A549 (cell line): Measurements from ENCODE around the gene PSMD1. TPM values are rescaled to one million over a fixed set of nuclear protein-coding genes. Genes with fewer than 3 reads are reported as not detected.

Experiments used
- ATAC-seq, 2 experiments: fragments of 200-7000 bp in 1 of 2; fragments of >200 bp in 1 of 2; cut with Nextera tagmentation in 1 of 2; cut with Tn5 transposase in 1 of 2; 3 replicates each; pipeline versions ENCODE4 v1.8.0 to v1.9.1; 2018 to 2020; ENCODE audit warnings: mild to moderate bottlenecking in 1 of 2, moderate library complexity in 1 of 2
- CTCF ChIA-PET: fragments of 300-600 bp; sonication (Branson Sonifier 250); formaldehyde crosslinking; extraction: SDS; loops from one replicate; lab custom pipeline; 2021; ENCODE audit warnings: antibody characterized with exemption, inconsistent platforms; lab: Yijun Ruan, JAX
- POLR2A ChIA-PET: fragments of 350-600 bp; formaldehyde crosslinking; extraction: SDS; loops from one replicate; lab custom pipeline; 2021; ENCODE audit warnings: antibody characterized with exemption, inconsistent platforms; lab: Yijun Ruan, JAX
- DNase-seq, 2 experiments: peaks; one replicate each; pipeline versions ENCODE4 v3.0.0 to v3.0.0-alpha.2; 2011 to 2016; ENCODE audit warnings: low read depth in 1 of 2, low spot score in 1 of 2
- FAIRE-seq: peaks from 2 replicates; lab custom pipeline; 2011; peaks lifted over from hg19 to GRCh38; lab: Jason Lieb, UNC
- H3K27ac ChIP-seq, 2 experiments: fragments of >200 bp; sonication (Bioruptor Twin); formaldehyde crosslinking; 3 replicates each; pipeline ENCODE4 v1.5.1; 2016 to 2017
- H3K4me1 ChIP-seq: fragments of >200 bp; sonication (Bioruptor Twin); formaldehyde crosslinking; 3 replicates; pipeline ENCODE4 v1.6.1; 2016
- H3K4me2 ChIP-seq: fragments of >200 bp; sonication (Bioruptor Twin); formaldehyde crosslinking; 3 replicates; pipeline ENCODE4 v1.6.1; 2016
- H3K4me3 ChIP-seq: fragments of >200 bp; sonication (Bioruptor Twin); formaldehyde crosslinking; 3 replicates; pipeline ENCODE4 v1.5.1; 2016
- H3K9me3 ChIP-seq: fragments of >200 bp; sonication (Bioruptor Twin); formaldehyde crosslinking; 3 replicates; pipeline ENCODE4 v1.6.1; 2016
- BCL3 ChIP-seq: fragments of >200 bp; sonication (Bioruptor Twin); formaldehyde crosslinking; IDR thresholded peaks from 3 replicates; pipeline ENCODE4 v1.6.1; 2016
- BHLHE40 ChIP-seq: IDR thresholded peaks from 2 replicates; pipeline ENCODE4 v1.6.1; 2012; ENCODE audit warnings: low read depth, low read length, inconsistent platforms
- CBX2 ChIP-seq: fragments of 200-600 bp; sonication (generic); IDR thresholded peaks from 2 replicates; pipeline ENCODE4 v1.6.1; 2016; ENCODE audit warnings: low read depth, mild to moderate bottlenecking, borderline replicate concordance
- CBX8 ChIP-seq: fragments of 200-600 bp; sonication (generic); IDR thresholded peaks from 2 replicates; pipeline ENCODE4 v1.6.1; 2016
- CHD2 ChIP-seq: fragments of 150-350 bp; IDR thresholded peaks from 2 replicates; pipeline ENCODE4 v1.6.1; 2014; ENCODE audit warnings: low read length; ENCODE audit not compliant: partially characterized antibody
- ELK1 ChIP-seq: fragments of 150-350 bp; IDR thresholded peaks from 2 replicates; pipeline ENCODE4 v1.6.1; 2014; ENCODE audit warnings: low read depth, mild to moderate bottlenecking, low read length
- GATA3 ChIP-seq: IDR thresholded peaks from 2 replicates; pipeline ENCODE4 v1.6.1; 2012; ENCODE audit warnings: borderline replicate concordance
- HES2 ChIP-seq: fragments of >200 bp; sonication (Bioruptor Twin); formaldehyde crosslinking; IDR thresholded peaks from 2 replicates; pipeline ENCODE4 v1.6.1; 2016
- HEYL ChIP-seq: fragments of 250-450 bp; sonication (Bioruptor Pico); IDR thresholded peaks from 2 replicates; pipeline ENCODE4 v1.8.0; 2021; ENCODE audit warnings: mild to moderate bottlenecking, moderate library complexity
- HMGXB4 ChIP-seq: fragments of 250-450 bp; sonication (Bioruptor Pico); IDR thresholded peaks from 2 replicates; pipeline ENCODE4 v1.5.0; 2021; ENCODE audit warnings: mild to moderate bottlenecking, moderate library complexity, borderline replicate concordance
- HOXB13 ChIP-seq: fragments of 250-450 bp; sonication (Bioruptor Pico); IDR thresholded peaks from 2 replicates; pipeline ENCODE4 v1.5.0; 2020; ENCODE audit warnings: low read depth, mild to moderate bottlenecking, moderate library complexity
- HOXB5 ChIP-seq: fragments of 250-450 bp; sonication (Bioruptor Pico); IDR thresholded peaks from 2 replicates; pipeline ENCODE4 v1.5.0; 2020; ENCODE audit warnings: mild to moderate bottlenecking, moderate library complexity
- KDM5A ChIP-seq: fragments of 200-600 bp; sonication (generic); IDR thresholded peaks from 2 replicates; pipeline ENCODE4 v1.6.1; 2016; ENCODE audit warnings: antibody characterized with exemption, mild to moderate bottlenecking
- MAX ChIP-seq: IDR thresholded peaks from 2 replicates; pipeline ENCODE4 v1.6.1; 2012
- PBX3 ChIP-seq: IDR thresholded peaks from 2 replicates; pipeline ENCODE4 v1.6.1; 2012
- PHF8 ChIP-seq: fragments of 200-600 bp; sonication (generic); IDR thresholded peaks from 2 replicates; pipeline ENCODE4 v1.6.1; 2016; ENCODE audit warnings: low read depth, mild to moderate bottlenecking, antibody characterized with exemption, moderate library complexity, borderline replicate concordance
- POLR2A ChIP-seq: IDR thresholded peaks from 2 replicates; pipeline ENCODE4 v1.6.1; 2012; ENCODE audit warnings: mild to moderate bottlenecking, low read length
- POLR2AphosphoS2 ChIP-seq: conservative IDR thresholded peaks from 2 replicates; pipeline ENCODE4 v1.6.1; 2012; ENCODE audit warnings: low read length, improper control_type of control experiment, inconsistent platforms
- RAD21 ChIP-seq, 2 experiments: fragments of >200 bp in 1 of 2; sonication (Bioruptor Twin) in 1 of 2; formaldehyde crosslinking in 1 of 2; IDR thresholded peaks in 1 of 2; conservative IDR thresholded peaks in 1 of 2; 2 replicates in 1 of 2; 3 replicates in 1 of 2; pipeline ENCODE4 v1.6.1; 2012 to 2018; ENCODE audit warnings: inconsistent platforms in 1 of 2
- RCOR1 ChIP-seq: fragments of 150-350 bp; IDR thresholded peaks from 2 replicates; pipeline ENCODE4 v1.6.1; 2014; ENCODE audit warnings: antibody characterized with exemption, low read length, low read depth
- TFCP2L1 ChIP-seq: fragments of 250-450 bp; sonication (Bioruptor Pico); IDR thresholded peaks from 2 replicates; pipeline ENCODE4 v1.5.0; 2021; ENCODE audit warnings: mild to moderate bottlenecking
- WGBS: methylation state at CpG from one replicate; pipeline ENCODE4 v1.1.6; 2017; ENCODE audit errors: missing lambda C conversion rate; 5-methylcytosine and 5-hydroxymethylcytosine counted together
- polyA plus RNA-seq, 4 experiments: library from polyadenylated mRNA; depleted of rRNA in 3 of 4; stranded (reverse); fragments of >200 nt; fragmentation: RNase III in 1 of 4; extraction: RNeasy Plus Mini Kit Qiagen cat#74134 plus additional on column Dnase treatment in 1 of 4; gene quantifications; 2 replicates in 3 of 4; 3 replicates in 1 of 4; pipeline ENCODE4 v1.2.3, GENCODE V29; 2011 to 2017

The PSMD1 gene
- polyA plus RNA-seq, 2 of the 4 experiments (the other 2 are of a cell fraction) = 122 to 248 TPM

- ChIA-PET CTCF (interaction anchor here (0.8 to 1.3 kb wide), 5 partner anchors 18 to 282 kb away, joined by 3 to 5 read pairs (median 4); no protein-coding TSS in a partner anchor), POLR2A (interaction anchor here (1.1 kb wide), 1 partner anchor 8 kb away, joined by 3 read pairs; no protein-coding TSS in a partner anchor)
- TF ChIP-seq ELK1 = no peak
- no peak for TF ChIP-seq BCL3
- TF ChIP-seq POLR2AphosphoS2 = no peak
- TF ChIP-seq RCOR1 = no peak
- TF ChIP-seq PBX3 = no peak
- no peak for TF ChIP-seq KDM5A
- TF ChIP-seq POLR2A = no peak
- no peak for TF ChIP-seq BHLHE40
- TF ChIP-seq HEYL (CRISPR knock-in tag) = no peak
- TF ChIP-seq RAD21 (conservative IDR thresholded peaks at IDR 0.05 in 1 of 2, IDR thresholded peaks at IDR 0.05 in 1 of 2) = no peak
- TF ChIP-seq HES2 = no peak
- no peak for TF ChIP-seq HOXB5 (CRISPR knock-in tag)
- no peak for TF ChIP-seq PHF8
- TF ChIP-seq MAX = no peak
- TF ChIP-seq CBX2 = no peak
- TF ChIP-seq CBX8 = no peak
- 8% methylated on average over 1 of the region's 1 CpG for WGBS
- H3K4me2 ChIP-seq = peak overlapping the region; percentile 57
- DNase-seq (no peak), ATAC-seq (peak; percentile 55 to 66; a peak in 5 of 6 replicates), FAIRE-seq (peak; percentile 59)
- H3K27ac ChIP-seq = peak overlapping the region; percentile 38 to 69; a peak in 3 of 6 replicates
- H3K4me1 ChIP-seq = peaks cover 95% of the 10 kb centered on the region
- H3K4me3 ChIP-seq = no peak overlapping the region
- H3K9me3 ChIP-seq = no peaks in the 10 kb centered on the region
Measured at GRCh38 chr2:231127936-231128335, 71.3 kb downstream of the PSMD1 start.

- ChIA-PET POLR2A (interaction anchor here (1.1 kb wide), 1 partner anchor 9 kb away, joined by 3 read pairs; no protein-coding TSS in a partner anchor), CTCF (interaction anchor here (0.8 to 1.3 kb wide), 6 partner anchors 18 to 284 kb away, joined by 3 to 5 read pairs (median 4); no protein-coding TSS in a partner anchor)
- Histone ChIP-seq H3K4me1 (peaks cover 97% of the 10 kb centered on the region), H3K27ac (peak overlapping the region; percentile 38 to 61; a peak in 4 of 6 replicates), H3K4me2 (peak overlapping the region; percentile 57), H3K4me3 (no peak overlapping the region), H3K9me3 (no peaks in the 10 kb centered on the region)
- DNase-seq = peak in 1 of 2 experiments; percentile 52
- TF ChIP-seq TFCP2L1 (no peak), GATA3 (no peak), CHD2 (no peak), HMGXB4 (no peak), BHLHE40 (no peak), HOXB13 (CRISPR knock-in tag) (no peak)
- peak; percentile 83 to 85 for ATAC-seq
- no peak for FAIRE-seq
Measured at GRCh38 chr2:231128541-231128940, 71.9 kb downstream of the PSMD1 start.
